ENCODE data around the gene CUZD1.

CUZD1 gene

DNA sequence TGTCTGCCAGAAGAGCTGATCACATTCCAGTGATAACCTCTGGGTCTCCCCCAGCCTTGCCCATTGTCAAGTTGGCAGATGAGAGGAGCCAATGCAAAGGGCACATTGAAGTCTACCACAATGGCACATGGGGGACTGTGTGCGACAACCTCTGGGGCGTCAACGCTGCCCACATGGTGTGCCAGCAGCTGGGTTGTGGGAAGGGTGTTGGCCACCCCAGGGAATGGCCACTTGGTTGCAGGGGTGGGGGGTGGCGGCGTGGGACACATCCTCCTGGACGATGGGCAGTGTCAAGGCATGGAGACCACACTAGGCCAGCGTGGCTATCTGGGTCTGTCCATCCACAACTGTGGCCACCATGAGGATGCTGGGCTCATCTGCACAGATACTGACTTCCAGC is 43.4 kb downstream of the CUZD1 start:
- DNase-seq = no peak

DNA sequence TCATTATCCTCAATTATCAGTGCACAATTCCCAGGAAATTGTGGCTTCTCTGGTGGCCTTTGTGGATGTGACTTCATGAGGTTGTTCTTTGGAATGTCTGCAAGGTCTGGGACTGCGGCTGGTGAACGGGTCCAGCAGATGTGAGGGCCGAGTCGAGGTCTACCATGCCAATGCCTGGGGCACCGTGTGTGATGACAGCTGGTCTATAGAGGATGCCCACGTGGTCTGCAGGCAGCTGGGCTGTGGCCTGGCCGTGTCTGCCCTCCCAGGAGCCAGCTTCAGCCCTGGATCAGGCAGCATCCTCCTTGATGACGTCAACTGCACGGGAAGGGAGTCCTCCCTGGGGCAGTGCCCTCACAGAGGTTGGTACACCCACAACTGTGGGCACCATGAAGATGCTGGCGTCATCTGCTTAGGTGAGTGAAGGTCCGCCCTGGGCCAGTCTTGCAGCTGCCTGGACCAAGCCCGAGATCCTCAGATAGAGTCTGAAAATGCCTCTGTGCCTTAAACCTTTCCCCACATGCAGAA is 46.9 kb downstream of the CUZD1 start:
- DNase-seq = no peak

DNA sequence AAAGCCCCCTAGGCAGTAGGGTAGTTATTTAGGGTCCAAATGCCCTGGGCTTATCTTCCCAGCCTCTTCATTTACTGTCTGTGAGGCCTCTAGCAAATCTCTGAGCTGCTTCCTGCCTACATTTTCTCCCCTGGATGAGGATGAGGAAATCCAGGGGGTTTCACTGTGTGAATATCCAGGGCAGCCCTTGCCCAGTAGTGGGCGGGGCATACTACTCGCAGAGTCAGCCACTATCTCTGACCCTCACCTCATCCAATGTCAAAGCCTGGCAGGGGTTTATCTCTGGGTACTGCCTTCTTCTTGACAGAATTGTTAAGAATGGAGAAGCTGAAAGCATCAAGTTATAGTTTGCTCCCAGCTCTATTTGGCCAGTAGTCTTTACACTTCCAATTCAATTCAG is 48.9 kb downstream of the CUZD1 start:
- DNase-seq = no peak

DNA sequence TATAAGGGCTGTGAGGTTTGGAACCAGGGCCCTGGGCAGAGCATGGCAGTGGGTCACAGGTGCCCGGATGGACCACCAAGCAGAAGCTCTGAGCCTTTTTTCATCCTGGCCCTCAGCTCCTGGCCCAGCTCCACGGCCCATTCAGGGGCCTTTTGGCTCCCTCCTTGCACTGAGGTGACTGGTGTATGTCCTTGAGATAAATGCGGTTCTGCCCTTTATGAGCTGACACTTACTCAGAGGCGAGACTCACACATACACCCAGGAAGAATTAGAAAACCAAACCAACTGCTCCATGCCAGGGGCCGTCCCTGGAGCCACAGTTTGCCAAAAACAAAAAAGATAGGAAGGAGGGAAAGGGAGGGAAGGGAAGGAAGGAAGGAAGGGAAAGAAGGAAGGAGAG is 49.7 kb downstream of the CUZD1 start:
- DNase-seq = no peak

DNA sequence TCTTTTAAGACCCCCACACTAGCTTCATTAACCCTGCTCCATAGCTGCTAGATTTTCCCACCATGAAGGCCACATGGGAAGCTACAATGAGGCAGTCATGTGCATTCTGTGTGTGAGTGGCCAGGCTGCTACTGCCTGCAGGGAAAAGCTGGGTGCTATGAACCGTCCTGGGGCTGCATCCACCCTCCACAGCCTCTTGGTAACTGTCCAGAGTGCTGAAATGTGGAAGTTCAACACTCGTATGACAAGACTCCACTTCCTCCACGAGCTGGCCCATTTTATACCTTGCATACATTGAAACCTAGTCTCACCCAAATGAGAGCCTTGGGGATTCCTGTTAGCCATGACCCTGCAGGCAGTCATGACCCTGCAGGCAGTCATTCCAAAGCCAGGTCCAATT is 59.4 kb downstream of the CUZD1 start:
- DNase-seq = no peak

DNA sequence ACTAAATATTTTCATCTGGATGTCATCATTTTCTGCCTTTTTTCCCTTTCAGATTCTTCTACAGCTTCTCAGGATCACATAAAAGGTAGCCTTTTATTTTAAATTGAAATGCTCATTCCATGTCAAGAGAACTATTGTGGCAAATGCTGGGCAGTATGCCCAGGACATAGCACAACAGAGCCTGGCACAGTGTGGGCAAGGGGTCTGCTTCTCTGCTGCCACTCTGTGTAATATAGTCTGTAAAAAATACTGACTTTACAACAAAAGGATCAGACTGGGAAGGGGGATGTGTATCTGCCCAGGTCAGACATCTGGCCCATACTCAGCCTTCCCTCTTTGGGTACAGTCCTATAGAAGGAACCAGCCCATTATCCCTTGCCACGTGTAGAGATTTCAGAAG is 62.7 kb downstream of the CUZD1 start:
- no peak for DNase-seq
